ELR (cell line): Measurements from ENCODE around the gene SYNGR4.
A peak's percentile ranks its signal among the peaks of the same experiment; 100 is the strongest.
"Not testable (repeated sequence)": the region's sequence is repeated elsewhere in the genome, so short reads cannot be mapped to it uniquely, and the experiment has no call there.

Source experiments
- DNase-seq: peaks from one replicate; pipeline ENCODE4 v3.0.0-alpha.2; 2015; ENCODE audit warnings: low read depth

SYNGR4 gene

GRCh38 chr19:48363810-48364597, at the start of gene SYNGR4, which contains the start of gene TMEM143:
SYNGR4 (plus strand) TSS chr19:48364367; CDS start chr19:48365843, 1,476 bp downstream.
TMEM143 (minus strand) TSS chr19:48363940; CDS start chr19:48363920, 20 bp downstream.
- peak; percentile 98 for DNase-seq

- DNase-seq, result no peak
Observed at GRCh38 chr19:48315712-48316111, 48.5 kb upstream of the SYNGR4 start.

GRCh38 chr19:48317708-48317960, 46.5 kb upstream of the SYNGR4 start:
- not testable (repeated sequence) for DNase-seq

- no peak for DNase-seq
Observed at GRCh38 chr19:48318286-48318987, 45.7 kb upstream of the SYNGR4 start.

GRCh38 chr19:48319647-48320541, 44.3 kb upstream of the SYNGR4 start:
- DNase-seq, result peak; percentile 86

GRCh38 chr19:48321372-48321621, 42.9 kb upstream of the SYNGR4 start:
- DNase-seq, result peak; percentile 94

- DNase-seq, result peak; percentile 98
Observed at GRCh38 chr19:48321622-48322591, 42.3 kb upstream of the SYNGR4 start.

- peak; percentile 93 for DNase-seq
Observed at GRCh38 chr19:48325265-48325910, 38.8 kb upstream of the SYNGR4 start, which contains the start of gene EMP3. EMP3 (plus strand) TSS chr19:48325552; CDS start chr19:48326845, 1,293 bp downstream.

GRCh38 chr19:48329167-48329891, 34.8 kb upstream of the SYNGR4 start:
- peak; percentile 77 for DNase-seq

GRCh38 chr19:48330012-48330681, 34.0 kb upstream of the SYNGR4 start:
- no peak for DNase-seq

GRCh38 chr19:48332351-48332661, 31.9 kb upstream of the SYNGR4 start:
- DNase-seq, result no peak

GRCh38 chr19:48332662-48333466, 31.3 kb upstream of the SYNGR4 start:
- DNase-seq, result peak; percentile 96

- DNase-seq, result peak; percentile 93
Observed at GRCh38 chr19:48333467-48334384, 30.4 kb upstream of the SYNGR4 start.

GRCh38 chr19:48338253-48338755, 25.9 kb upstream of the SYNGR4 start:
- DNase-seq, result no peak

- no peak for DNase-seq
Observed at GRCh38 chr19:48338802-48339503, 25.2 kb upstream of the SYNGR4 start.

- no peak for DNase-seq
Observed at GRCh38 chr19:48340995-48341394, 23.2 kb upstream of the SYNGR4 start.
